ENCODE measurements around the gene RETREG1.
"Not testable (repeated sequence)": the region's sequence is repeated elsewhere in the genome, so short reads cannot be mapped to it uniquely, and the experiment has no call there.

The RETREG1 gene

GRCh38 chr5:16615741-16616535, 859 bp downstream of the RETREG1 start:
- no peak for DNase-seq (ENCODE audit: low spot score)

- no peak for DNase-seq (ENCODE audit: low spot score)
Measured at GRCh38 chr5:16612007-16612406, 4.8 kb downstream of the RETREG1 start.

GRCh38 chr5:16610896-16611295, 5.9 kb downstream of the RETREG1 start:
- not testable (repeated sequence) for DNase-seq (ENCODE audit: low spot score)

GRCh38 chr5:16609412-16609811, 7.4 kb downstream of the RETREG1 start:
- DNase-seq (ENCODE audit: low spot score) = no peak

DNA sequence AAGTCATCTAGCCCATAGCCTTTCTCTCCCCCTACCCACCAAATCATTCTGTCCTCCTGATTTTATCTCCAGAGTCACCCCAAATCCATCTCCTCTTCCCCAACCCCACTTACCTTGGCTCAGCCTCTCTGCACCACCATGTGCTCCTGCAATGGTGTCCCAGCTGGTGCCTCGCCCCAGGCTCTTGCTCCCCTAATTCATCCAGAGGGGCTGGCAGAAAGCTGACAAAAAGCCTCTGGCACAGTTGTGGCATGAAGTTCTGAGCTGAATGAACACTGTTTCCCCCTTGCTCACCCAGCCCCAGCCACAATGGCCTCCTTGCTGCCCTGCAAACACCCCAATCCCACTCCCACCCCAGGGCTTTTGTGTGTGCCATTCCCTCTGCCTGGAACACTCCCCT, 10.2 kb downstream of the RETREG1 start:
- no peak for DNase-seq (ENCODE audit: low spot score)

GRCh38 chr5:16603701-16604100, 13.1 kb downstream of the RETREG1 start:
- no peak for DNase-seq (ENCODE audit: low spot score)

GRCh38 chr5:16603295-16603694, 13.5 kb downstream of the RETREG1 start:
- no peak for DNase-seq (ENCODE audit: low spot score)

DNA sequence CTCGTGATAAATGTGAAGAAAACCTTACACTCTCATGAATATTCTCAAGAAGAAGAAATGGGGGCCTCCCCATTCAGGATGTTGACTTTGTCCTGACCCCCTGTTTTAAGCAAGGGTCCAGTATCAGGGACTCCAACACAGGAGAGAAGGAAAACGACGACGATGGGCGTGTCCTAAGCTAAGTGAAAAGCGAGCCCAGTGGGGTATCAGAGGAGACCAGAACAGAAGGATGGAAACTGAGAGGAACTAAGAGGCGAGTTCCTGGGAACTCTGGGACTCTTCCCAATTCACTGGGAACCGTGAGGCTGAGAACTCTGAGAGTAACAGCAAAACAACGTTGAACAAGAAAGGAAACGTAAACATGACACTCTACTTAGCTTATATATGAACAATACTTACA, 14.6 kb downstream of the RETREG1 start:
- no peak for DNase-seq (ENCODE audit: low spot score)

DNA sequence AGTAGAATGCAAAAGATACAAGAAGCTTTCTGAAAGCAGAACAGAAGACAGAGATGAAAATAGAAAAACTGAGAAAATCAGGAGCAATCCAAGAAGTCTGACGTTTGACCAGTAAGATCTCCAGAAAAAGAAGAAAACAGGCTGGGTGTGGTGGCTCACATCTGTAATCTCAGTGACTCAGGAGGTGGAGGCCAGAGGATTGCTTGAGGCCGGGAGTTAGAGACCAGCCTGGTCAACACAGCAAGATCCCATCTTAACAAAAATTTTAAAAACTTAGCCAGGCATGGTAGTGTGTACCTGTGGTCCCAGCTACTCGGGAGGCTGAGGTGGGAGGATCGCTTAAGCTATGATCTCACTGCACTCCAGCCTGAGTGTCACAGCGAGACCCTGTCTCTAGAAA, 15.9 kb downstream of the RETREG1 start:
- DNase-seq (ENCODE audit: low spot score) = no peak

- DNase-seq (ENCODE audit: low spot score) = no peak
Measured at GRCh38 chr5:16600397-16600796, 16.4 kb downstream of the RETREG1 start.

- DNase-seq (ENCODE audit: low spot score) = no peak
Measured at GRCh38 chr5:16597946-16598694, 18.7 kb downstream of the RETREG1 start.

GRCh38 chr5:16596581-16596940, 20.2 kb downstream of the RETREG1 start:
- no peak for DNase-seq (ENCODE audit: low spot score)

GRCh38 chr5:16595881-16596580, 20.8 kb downstream of the RETREG1 start:
- no peak for DNase-seq (ENCODE audit: low spot score)

DNA sequence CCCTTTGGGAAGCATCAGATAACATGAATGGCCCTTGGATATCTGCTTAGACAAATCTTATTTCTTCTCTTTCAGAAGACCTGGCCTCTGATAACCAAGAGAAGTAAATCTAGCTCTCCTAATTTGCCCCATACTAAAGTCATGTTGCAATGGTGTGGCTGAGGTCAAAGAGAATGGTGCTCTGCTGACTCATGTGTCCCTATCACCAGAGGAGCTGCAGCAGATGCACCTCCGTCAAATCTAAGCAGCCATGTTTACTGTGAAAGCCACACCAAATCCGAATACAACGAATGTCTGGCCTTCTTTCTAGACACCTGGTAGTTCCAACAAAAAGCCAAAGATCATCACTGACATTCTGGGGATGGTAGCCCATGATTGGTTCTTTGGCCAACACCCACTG, 23.2 kb downstream of the RETREG1 start:
- DNase-seq (ENCODE audit: low spot score) = no peak

DNA sequence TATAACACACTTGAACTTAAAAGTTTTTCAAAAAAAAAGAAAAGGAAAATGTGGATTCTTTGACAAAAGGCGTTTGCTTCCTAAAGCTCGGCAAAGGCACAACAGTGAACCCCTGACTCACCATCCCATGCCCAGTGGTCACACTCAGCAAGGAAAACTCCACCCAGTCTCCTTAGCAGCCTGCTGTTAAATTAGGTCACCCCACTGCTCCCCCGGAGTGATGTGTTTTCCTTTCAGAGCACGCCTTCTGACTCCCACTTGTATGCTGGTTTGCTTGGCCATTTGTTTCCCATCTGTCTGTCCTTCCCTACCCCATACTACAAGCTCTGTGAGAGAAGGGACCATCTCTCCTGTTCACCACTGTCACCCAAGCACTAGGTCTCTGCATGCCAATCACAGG, 23.8 kb downstream of the RETREG1 start:
- DNase-seq (ENCODE audit: low spot score) = no peak

DNA sequence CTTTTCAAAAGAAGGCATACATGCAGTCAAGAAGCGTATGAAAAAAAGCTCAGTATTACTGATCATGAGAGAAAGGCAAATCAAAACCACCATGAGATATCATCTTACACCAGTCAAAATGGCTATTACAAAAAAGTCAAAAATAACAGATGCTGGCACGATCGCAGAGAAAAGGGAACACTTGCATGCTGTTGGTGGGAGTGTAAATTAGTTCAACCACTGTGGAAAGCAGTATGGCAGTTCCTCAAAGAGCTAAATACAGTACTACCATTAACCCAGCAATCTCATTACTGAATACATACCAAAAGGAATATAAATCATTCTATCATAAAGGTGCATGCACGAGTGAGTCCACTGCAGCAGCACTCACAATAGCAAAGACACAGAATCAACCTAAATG, 24.5 kb downstream of the RETREG1 start:
- no peak for DNase-seq (ENCODE audit: low spot score)

DNA sequence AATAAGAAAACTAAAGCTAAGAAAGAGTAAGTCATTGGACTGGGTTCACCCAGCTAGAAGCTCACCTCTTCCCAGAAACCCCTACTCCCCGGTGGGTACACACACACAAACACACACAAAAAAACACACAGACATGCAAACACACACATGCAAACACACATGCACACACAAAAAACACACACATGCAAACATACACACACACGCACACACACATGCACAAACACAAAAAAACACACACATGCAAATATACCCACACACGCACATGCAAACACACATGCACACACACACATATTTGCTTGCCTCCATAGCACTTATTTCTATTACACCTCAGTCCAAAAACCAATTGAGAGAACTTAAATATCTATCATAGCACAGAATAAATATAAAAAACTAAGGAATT, 26.1 kb downstream of the RETREG1 start:
- no peak for DNase-seq (ENCODE audit: low spot score)

- no peak for DNase-seq (ENCODE audit: low spot score)
Measured at GRCh38 chr5:16589658-16590057, 27.1 kb downstream of the RETREG1 start.

GRCh38 chr5:16588434-16589214, 28.2 kb downstream of the RETREG1 start:
- DNase-seq (ENCODE audit: low spot score) = no peak

- no peak for DNase-seq (ENCODE audit: low spot score)
Measured at GRCh38 chr5:16586556-16586955, 30.2 kb downstream of the RETREG1 start.

DNA sequence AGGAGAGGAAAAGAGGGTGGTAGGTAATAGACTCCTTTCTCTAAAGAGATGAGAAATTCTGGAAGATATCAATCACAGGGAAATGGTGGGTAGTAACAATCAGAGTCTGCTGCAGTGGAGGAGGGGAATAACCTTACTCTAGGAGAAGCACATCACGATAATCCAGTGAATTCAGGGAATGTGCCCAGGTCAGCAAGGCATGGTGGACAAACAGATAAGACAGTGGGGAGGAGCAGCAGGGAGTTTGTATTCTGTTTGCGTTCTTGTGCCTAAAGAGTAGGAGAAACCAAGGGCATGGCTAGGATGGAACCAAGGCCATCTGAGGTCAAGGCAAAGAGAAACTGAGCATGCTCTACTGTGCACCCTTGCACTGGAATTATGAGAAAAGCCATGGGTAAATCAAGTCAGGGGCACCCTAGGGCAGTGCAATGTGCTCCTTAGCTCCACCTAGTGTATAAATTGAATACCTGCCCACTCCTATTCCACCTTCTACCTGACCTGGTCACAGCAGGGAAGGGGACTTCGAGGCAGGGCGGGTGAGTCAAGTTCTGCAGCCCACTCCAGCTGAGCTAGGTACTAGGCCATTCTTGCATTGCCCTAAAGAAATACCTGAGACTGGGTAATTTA, 31.6 kb downstream of the RETREG1 start:
- DNase-seq (ENCODE audit: low spot score) = no peak

DNA sequence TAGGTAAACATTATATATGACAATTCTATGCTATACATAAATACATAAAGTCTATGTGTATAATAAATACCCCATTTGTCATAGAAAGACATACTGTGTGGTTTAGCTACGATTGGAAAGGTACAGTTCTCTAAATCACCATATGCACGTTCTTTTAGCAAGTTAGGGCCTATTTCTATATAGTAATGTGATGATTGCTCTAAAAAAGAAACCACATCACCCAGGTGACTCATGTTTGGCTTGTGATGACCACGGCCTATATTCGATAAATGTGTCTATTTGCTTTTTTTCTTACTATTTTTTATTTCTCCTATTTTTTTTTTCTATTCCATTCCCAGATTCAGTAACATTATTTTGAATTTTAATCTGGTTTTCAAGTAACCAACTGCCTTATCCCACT, 34.7 kb downstream of the RETREG1 start:
- no peak for DNase-seq (ENCODE audit: low spot score)

All from CD4-positive, alpha-beta T cell treated with Interleukin-15 for 4 hours (primary cell).